HepG2 (cell line): ENCODE measurements around the gene SIGLEC14. TPM values are rescaled to one million over a fixed set of nuclear protein-coding genes. Genes with fewer than 3 reads are reported as not detected.

ENCODE experiments used
- AGO2 ChIP-seq: fragments of 200-400 bp; formaldehyde crosslinking; optimal IDR thresholded peaks from 2 replicates; pipeline ENCODE3; 2017; ENCODE audit warnings: mild to moderate bottlenecking, low read depth, low read length, moderate library complexity
- CTCF ChIP-seq: sonication (generic); formaldehyde crosslinking; IDR thresholded peaks from 2 replicates; pipeline ENCODE4 v1.5.0; 2020; ENCODE audit warnings: mild to moderate bottlenecking, missing genetic modification reagents, moderate library complexity
- DZIP1 ChIP-seq: sonication (generic); formaldehyde crosslinking; IDR thresholded peaks from 2 replicates; pipeline ENCODE4 v1.5.0; 2020; ENCODE audit warnings: mild to moderate bottlenecking, missing genetic modification reagents
- ELF1 ChIP-seq: sonication (generic); formaldehyde crosslinking; IDR thresholded peaks from 2 replicates; pipeline ENCODE4 v1.4.0; 2020; ENCODE audit warnings: missing genetic modification reagents
- KLF15 ChIP-seq: sonication (generic); formaldehyde crosslinking; IDR thresholded peaks from 2 replicates; pipeline ENCODE4 v1.8.1; 2023; ENCODE audit warnings: borderline replicate concordance, mild to moderate bottlenecking, inconsistent platforms, missing genetic modification reagents, mixed read lengths
- KLF6 ChIP-seq: IDR thresholded peaks from 2 replicates; pipeline ENCODE4 v1.8.0; 2016; ENCODE audit warnings: missing biosample characterization, missing genetic modification reagents
- MNT ChIP-seq: fragments of 450-650 bp; IDR thresholded peaks from 2 replicates; pipeline ENCODE4 v1.6.1; 2016
- NFATC3 ChIP-seq: sonication (generic); formaldehyde crosslinking; IDR thresholded peaks from 2 replicates; pipeline ENCODE4 v1.5.1; 2020; ENCODE audit warnings: mild to moderate bottlenecking, missing genetic modification reagents
- PATZ1 ChIP-seq: sonication (generic); formaldehyde crosslinking; IDR thresholded peaks from 2 replicates; pipeline ENCODE4 v1.4.0; 2020; ENCODE audit warnings: missing genetic modification reagents
- PBX3 ChIP-seq: sonication (generic); formaldehyde crosslinking; IDR thresholded peaks from 2 replicates; pipeline ENCODE4 v1.8.1; 2023; ENCODE audit warnings: missing genetic modification reagents, inconsistent platforms, borderline replicate concordance
- RBM22 ChIP-seq: fragments of 200-400 bp; formaldehyde crosslinking; optimal IDR thresholded peaks from 2 replicates; pipeline ENCODE3; 2017; ENCODE audit warnings: mild to moderate bottlenecking, low read length, moderate library complexity
- SNRNP70 ChIP-seq: fragments of 200-400 bp; formaldehyde crosslinking; IDR thresholded peaks from 2 replicates; pipeline ENCODE4 v1.6.1; 2017; ENCODE audit warnings: mild to moderate bottlenecking, low read depth, low read length, moderate library complexity
- ZNF33B ChIP-seq: sonication (generic); formaldehyde crosslinking; IDR thresholded peaks from 2 replicates; pipeline ENCODE4 v1.5.1; 2020; ENCODE audit warnings: mild to moderate bottlenecking, missing genetic modification reagents
- ZNF512 ChIP-seq: sonication (generic); formaldehyde crosslinking; IDR thresholded peaks from 2 replicates; pipeline ENCODE4 v1.4.0; 2020; ENCODE audit warnings: mild to moderate bottlenecking, missing genetic modification reagents
- ZNF678 ChIP-seq: sonication (generic); formaldehyde crosslinking; IDR thresholded peaks from 2 replicates; pipeline ENCODE4 v1.4.0; 2020; ENCODE audit warnings: mild to moderate bottlenecking, missing genetic modification reagents
- ZNF772 ChIP-seq: sonication (generic); formaldehyde crosslinking; IDR thresholded peaks from 2 replicates; pipeline ENCODE4 v1.5.0; 2020; ENCODE audit warnings: mild to moderate bottlenecking, missing genetic modification reagents
- ZNF781 ChIP-seq: sonication (generic); formaldehyde crosslinking; IDR thresholded peaks from 2 replicates; pipeline ENCODE4 v1.5.1; 2020; ENCODE audit warnings: borderline replicate concordance, mild to moderate bottlenecking, missing genetic modification reagents; ENCODE audit errors: not compliant biosample characterization
- polyA plus RNA-seq, 8 experiments: library from polyadenylated mRNA; depleted of rRNA in 3 of 8; stranded (reverse) in 7 of 8; unstranded in 1 of 8; fragments of >200 nt; fragmentation: Illumina TruSeq in 4 of 8; extraction: Trizol in 4 of 8; gene quantifications; 2 replicates each; pipeline versions ENCODE4 v1.2.1 to v1.2.3, GENCODE V29; 2011 to 2016; ENCODE audit warnings: low read depth in 4 of 8, missing spikeins in 1 of 8, mixed read lengths in 1 of 8; ENCODE audit not compliant: insufficient read depth in 1 of 8
- total RNA-seq, 5 experiments: library from RNA; depleted of rRNA; stranded (reverse); fragments of >200 nt; fragmentation: Illumina TruSeq; extraction: Trizol; gene quantifications; 2 replicates each; pipeline ENCODE4 v1.2.3, GENCODE V29; 2016; ENCODE audit warnings: low read depth in 1 of 5

SIGLEC14 gene
- total and polyA plus RNA-seq, 2 of the 13 experiments (the other 11 are each of a cell fraction or from before 2014, with no cell fraction given): 0.05 to 0.09 TPM

GRCh38 chr19:51688671-51689571, 42.3 kb upstream of the SIGLEC14 start (continued):
- TF ChIP-seq PATZ1 (CRISPR knock-in tag): peak; percentile 53
- TF ChIP-seq ZNF512 (CRISPR knock-in tag): peak; percentile 56; the same call in 1 of the 2 replicates
- TF ChIP-seq ELF1 (CRISPR knock-in tag): no peak
- no peak for TF ChIP-seq KLF6 (CRISPR knock-in tag)
- TF ChIP-seq ZNF33B (CRISPR knock-in tag): no peak
- no peak for TF ChIP-seq RBM22
- no peak for TF ChIP-seq ZNF678 (CRISPR knock-in tag)
- no peak for TF ChIP-seq MNT
- no peak for TF ChIP-seq CTCF (CRISPR knock-in tag)
- TF ChIP-seq ZNF781 (CRISPR knock-in tag): no peak
- TF ChIP-seq PBX3 (CRISPR knock-in tag): no peak
- TF ChIP-seq KLF15 (CRISPR knock-in tag): no peak
- TF ChIP-seq AGO2: no peak
- no peak for TF ChIP-seq ZNF772
- no peak for TF ChIP-seq DZIP1 (CRISPR knock-in tag)
- TF ChIP-seq SNRNP70: no peak
- TF ChIP-seq NFATC3 (CRISPR knock-in tag): no peak
